Suprapubic skin (tissue), 4 donors: ENCODE measurements around the gene GPSM1. TPM values are rescaled to one million over a fixed set of nuclear protein-coding genes. Genes with fewer than 3 reads are reported as not detected.
"Not testable (repeated sequence)": the region's sequence is repeated elsewhere in the genome, so short reads cannot be mapped to it uniquely, and the experiment has no call there.

ENCODE experiments used
- DNase-seq, 2 donors: peaks; one replicate each; pipeline ENCODE4 v3.0.0-alpha.2; 2019; ENCODE audit warnings: low spot score in 2 of 2
- H3K27ac ChIP-seq: fragments of 200-600 bp; sonication (generic); one replicate; pipeline ENCODE4 v1.5.1; 2019
- H3K27me3 ChIP-seq: fragments of 200-600 bp; sonication (generic); one replicate; pipeline ENCODE4 v1.5.1; 2019
- H3K36me3 ChIP-seq: fragments of 200-600 bp; sonication (generic); one replicate; pipeline ENCODE4 v1.5.1; 2019
- H3K4me1 ChIP-seq: fragments of 200-600 bp; sonication (generic); one replicate; pipeline ENCODE4 v1.5.1; 2019
- H3K4me3 ChIP-seq: fragments of 200-600 bp; sonication (generic); one replicate; pipeline ENCODE4 v1.5.1; 2019; ENCODE audit warnings: mild to moderate bottlenecking
- H3K9me3 ChIP-seq: fragments of 200-600 bp; sonication (generic); one replicate; pipeline ENCODE4 v1.5.1; 2019
- EP300 ChIP-seq: sonication (generic); formaldehyde crosslinking; IDR thresholded peaks from one replicate; pipeline ENCODE4 v1.6.1; 2017; ENCODE audit warnings: antibody characterized with exemption
- POLR2A ChIP-seq, 2 donors: fragments of 450-650 bp; IDR thresholded peaks; one replicate each; pipeline ENCODE4 v1.6.1; 2017; ENCODE audit warnings: antibody characterized with exemption in 2 of 2, mild to moderate bottlenecking in 2 of 2, moderate library complexity in 2 of 2
- POLR2AphosphoS5 ChIP-seq, 3 donors: sonication (generic); formaldehyde crosslinking; IDR thresholded peaks; one replicate each; pipeline ENCODE4 v1.6.1; 2017; ENCODE audit warnings: antibody characterized with exemption in 3 of 3
- WGBS: methylation state at CpG from one replicate; pipeline ENCODE4 v1.1.5; 2018; 5-methylcytosine and 5-hydroxymethylcytosine counted together
- total RNA-seq, 4 donors: library from RNA; depleted of rRNA; stranded (reverse); fragments of >200 nt; gene quantifications; one replicate each; pipeline ENCODE4 v1.1.0, GENCODE V29; 2016
- TF ChIP-seq, protein P1 (sequence below), 2 donors: fragments of 200-600 bp in 1 of 2; fragments of 450-650 bp in 1 of 2; sonication (generic) in 1 of 2; IDR thresholded peaks; one replicate each; pipeline ENCODE4 v1.5.1; 2016 to 2019; ENCODE audit warnings: antibody characterized with exemption in 2 of 2, mild to moderate bottlenecking in 1 of 2, moderate library complexity in 1 of 2

The GPSM1 gene
- total RNA-seq, 4 donors from 2014 or later, result 11.5 to 14.6 (median 13.7) TPM

GRCh38 chr9:136405481-136405880 is 78.1 kb downstream of the GPSM1 start:
- H3K27me3 ChIP-seq, result no peaks in the 10 kb centered on the region
- no peak overlapping the region for H3K27ac ChIP-seq
- no peak for TF ChIP-seq EP300
- no peak for TF ChIP-seq POLR2AphosphoS5 (IDR thresholded peaks at IDR 0.05)
- TF ChIP-seq, protein P1, sequence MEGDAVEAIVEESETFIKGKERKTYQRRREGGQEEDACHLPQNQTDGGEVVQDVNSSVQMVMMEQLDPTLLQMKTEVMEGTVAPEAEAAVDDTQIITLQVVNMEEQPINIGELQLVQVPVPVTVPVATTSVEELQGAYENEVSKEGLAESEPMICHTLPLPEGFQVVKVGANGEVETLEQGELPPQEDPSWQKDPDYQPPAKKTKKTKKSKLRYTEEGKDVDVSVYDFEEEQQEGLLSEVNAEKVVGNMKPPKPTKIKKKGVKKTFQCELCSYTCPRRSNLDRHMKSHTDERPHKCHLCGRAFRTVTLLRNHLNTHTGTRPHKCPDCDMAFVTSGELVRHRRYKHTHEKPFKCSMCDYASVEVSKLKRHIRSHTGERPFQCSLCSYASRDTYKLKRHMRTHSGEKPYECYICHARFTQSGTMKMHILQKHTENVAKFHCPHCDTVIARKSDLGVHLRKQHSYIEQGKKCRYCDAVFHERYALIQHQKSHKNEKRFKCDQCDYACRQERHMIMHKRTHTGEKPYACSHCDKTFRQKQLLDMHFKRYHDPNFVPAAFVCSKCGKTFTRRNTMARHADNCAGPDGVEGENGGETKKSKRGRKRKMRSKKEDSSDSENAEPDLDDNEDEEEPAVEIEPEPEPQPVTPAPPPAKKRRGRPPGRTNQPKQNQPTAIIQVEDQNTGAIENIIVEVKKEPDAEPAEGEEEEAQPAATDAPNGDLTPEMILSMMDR (IDR thresholded peaks at IDR 0.05), result no peak
- no peak for TF ChIP-seq POLR2A (IDR thresholded peaks at IDR 0.05)
- peaks cover 30% of the 10 kb centered on the region for H3K4me1 ChIP-seq
- WGBS, result 79% methylated on average over 7 of the region's 7 CpGs
- no peaks in the 10 kb centered on the region for H3K9me3 ChIP-seq
- no peak overlapping the region for H3K4me3 ChIP-seq
- no peak for DNase-seq
- peaks cover 57% of the 10 kb centered on the region for H3K36me3 ChIP-seq

- 89% methylated on average over 10 of the region's 10 CpGs for WGBS
- H3K27ac ChIP-seq, H3K4me3 ChIP-seq, DNase-seq, H3K9me3 ChIP-seq, H3K27me3 ChIP-seq: not testable (repeated sequence)
- Histone ChIP-seq H3K36me3 (peaks cover 57% of the 10 kb centered on the region), H3K4me1 (peaks cover 27% of the 10 kb centered on the region)
Observed at GRCh38 chr9:136405904-136406303, 78.6 kb downstream of the GPSM1 start.

GRCh38 chr9:136407061-136407460 is 79.7 kb downstream of the GPSM1 start:
- H3K4me3 ChIP-seq, H3K27ac ChIP-seq, H3K9me3 ChIP-seq, DNase-seq, H3K27me3 ChIP-seq: not testable (repeated sequence)
- WGBS, result 84% methylated on average over 28 of the region's 28 CpGs
- Histone ChIP-seq H3K36me3 (peaks cover 53% of the 10 kb centered on the region), H3K4me1 (peaks cover 38% of the 10 kb centered on the region)

- Histone ChIP-seq H3K4me1 (peaks cover 39% of the 10 kb centered on the region), H3K36me3 (peaks cover 49% of the 10 kb centered on the region)
- 88% methylated on average over 7 of the region's 7 CpGs for WGBS
Observed at GRCh38 chr9:136407911-136408310, 80.6 kb downstream of the GPSM1 start.

More at GRCh38 chr9:136407911-136408310, 80.6 kb downstream of the GPSM1 start:
- H3K27me3 ChIP-seq, result no peaks in the 10 kb centered on the region
- TF ChIP-seq POLR2AphosphoS5 (IDR thresholded peaks at IDR 0.05) (no peak), POLR2A (IDR thresholded peaks at IDR 0.05) (no peak), EP300 (no peak)
- TF ChIP-seq, protein P1 (IDR thresholded peaks at IDR 0.05), result no peak
- no peak for DNase-seq
- H3K9me3 ChIP-seq, result no peaks in the 10 kb centered on the region
- H3K4me3 ChIP-seq, result no peak overlapping the region
- H3K27ac ChIP-seq, result no peak overlapping the region

Other genes with a start within 250 kb of the GPSM1 start
- 10 to 100 TPM; 12.1 to 14.9 (median 13.7) TPM for gene NACC2, start 232.2 kb upstream of the GPSM1 start, total RNA-seq
- 10 to 100 TPM; 37.0 to 66.9 (median 57.8) TPM for gene TMEM250, start 208.7 kb upstream of the GPSM1 start, total RNA-seq
- gene LHX3, start 122.4 kb upstream of the GPSM1 start, total RNA-seq, result under 1 TPM in 2 of 4 donors, not detected in 2; 0.26 TPM
- 10 to 100 TPM; 10.2 to 15.8 (median 12.1) TPM for gene QSOX2, start 81.7 kb upstream of the GPSM1 start, total RNA-seq
- gene CCDC187, start 23.4 kb upstream of the GPSM1 start, total RNA-seq, result under 1 TPM in 2 of 4 donors, not detected in 2; 0.13 to 0.45 TPM
- gene DNLZ, start 36.2 kb downstream of the GPSM1 start, total RNA-seq, result 10 to 100 TPM; 11.3 to 46.4 (median 37.9) TPM
- gene CARD9, start 46.1 kb downstream of the GPSM1 start, total RNA-seq, result 1 to 10 TPM; 2.3 to 7.4 (median 3.3) TPM
- gene SNAPC4, start 72.6 kb downstream of the GPSM1 start, total RNA-seq, result 10 to 100 TPM in 2 of 4 donors, 1 to 10 TPM in 2; 6.1 to 11.1 (median 9.8) TPM
- gene ENTR1, start 83.1 kb downstream of the GPSM1 start, total RNA-seq, result 10 to 100 TPM; 37.4 to 93.0 (median 49.7) TPM
- 10 to 100 TPM; 44.1 to 65.8 (median 63.5) TPM for gene PMPCA, start 83.1 kb downstream of the GPSM1 start, total RNA-seq
- 10 to 100 TPM in 3 of 4 donors, 1 to 10 TPM in 1; 9.8 to 20.3 (median 12.9) TPM for gene INPP5E, start 112.3 kb downstream of the GPSM1 start, total RNA-seq
- 10 to 100 TPM; 58.0 to 89.3 (median 75.0) TPM for gene SEC16A, start 155.5 kb downstream of the GPSM1 start, total RNA-seq
- 100 to 1,000 TPM in 3 of 4 donors, 10 to 100 TPM in 1; 71.0 to 160 (median 114) TPM for gene NOTCH1, start 218.5 kb downstream of the GPSM1 start, total RNA-seq